Activated T-cell treated with anti-CD3 and anti-CD28 coated beads for 48 hours (primary cell): ENCODE measurements around the gene CARNS1.

Experiments
- DNase-seq: peaks from one replicate; pipeline ENCODE4 v3.0.0-alpha.2; 2020; ENCODE audit warnings: low read depth

CARNS1 gene

DNA sequence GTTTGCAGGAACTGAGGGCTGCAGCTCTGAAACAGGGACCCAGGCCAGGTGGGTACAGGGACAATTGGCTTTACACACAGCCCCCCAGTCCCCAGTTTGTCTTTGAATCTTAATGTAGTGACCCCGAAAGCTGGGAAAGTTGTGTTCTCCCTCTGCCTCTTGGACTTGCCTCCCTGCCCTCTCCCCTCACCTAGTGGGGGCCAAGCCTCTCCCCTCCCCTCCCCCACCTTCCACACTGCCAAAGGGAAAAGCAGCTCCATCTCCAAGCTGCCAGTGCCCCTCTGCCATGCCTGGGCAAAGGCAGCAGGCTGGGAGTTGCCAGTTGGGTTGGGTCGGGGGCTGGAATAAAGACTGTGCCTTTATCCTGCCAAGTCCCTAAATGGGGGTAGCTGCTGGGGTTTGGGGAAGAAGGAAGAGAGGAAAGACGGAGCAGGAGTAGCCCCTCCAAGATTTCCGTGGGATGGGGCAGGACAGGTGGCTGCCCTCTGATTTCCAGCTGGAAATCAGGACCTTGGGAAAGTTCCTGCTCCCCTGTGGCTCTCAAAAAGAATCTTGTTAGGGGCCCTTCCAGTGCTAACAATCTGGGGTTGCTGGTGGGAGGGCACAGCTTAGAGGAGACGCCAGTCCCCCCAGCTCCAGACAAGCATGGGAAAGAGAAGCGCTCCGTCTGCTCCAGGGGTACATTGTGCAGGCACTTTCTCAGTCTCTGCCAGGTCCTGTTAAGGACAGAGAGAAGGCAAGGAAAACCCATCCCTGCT, 39.2 kb upstream of the CARNS1 start:
- DNase-seq: no peak

DNA sequence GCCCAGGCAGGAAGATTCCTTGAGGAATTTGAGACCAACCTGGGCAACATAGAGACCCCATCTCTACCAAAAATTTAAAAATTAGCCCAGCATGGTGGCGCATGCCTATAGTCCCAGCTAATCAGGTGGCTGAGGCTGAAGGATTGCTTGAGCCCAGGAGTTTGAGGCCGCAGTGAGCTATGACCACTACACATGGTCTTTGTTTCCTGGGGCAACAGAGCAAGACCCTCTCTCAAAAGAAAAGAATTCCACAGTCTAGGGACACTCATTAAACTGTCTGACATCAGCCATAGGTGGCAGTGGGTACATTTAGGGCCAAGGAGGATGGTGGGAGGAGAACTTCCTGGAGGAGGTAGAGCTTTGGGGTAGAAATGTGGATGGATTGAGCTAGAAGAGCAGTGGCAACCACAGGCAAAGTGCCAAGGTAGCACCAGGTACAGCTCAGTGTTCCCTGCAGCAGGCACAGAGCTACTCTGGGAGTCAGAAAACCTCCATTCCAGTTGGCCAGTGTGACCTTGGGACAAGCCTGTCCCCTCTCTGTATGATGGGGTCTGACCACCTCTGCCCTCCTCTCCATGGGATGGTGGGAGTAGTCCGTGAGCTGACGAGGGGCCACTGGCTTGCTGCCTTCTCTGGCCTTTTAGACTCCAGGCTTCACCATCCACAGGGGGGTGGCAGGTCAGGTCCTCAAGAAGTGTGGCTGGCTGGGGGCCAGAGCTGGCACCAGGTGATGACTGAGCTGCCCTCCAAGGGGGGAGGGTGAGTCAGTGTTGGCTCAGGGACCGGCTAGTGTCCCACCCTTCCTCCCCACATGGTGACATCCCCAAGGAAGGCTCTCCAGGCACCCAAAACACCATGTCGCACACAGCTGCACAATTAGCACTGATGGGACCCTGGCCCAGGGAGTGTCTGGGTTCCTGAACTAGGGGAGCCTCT, 38.3 kb upstream of the CARNS1 start:
- no peak for DNase-seq

- no peak for DNase-seq
Observed at GRCh38 chr11:67378544-67378943, 36.9 kb upstream of the CARNS1 start.

- DNase-seq: no peak
Observed at GRCh38 chr11:67379061-67380058, 36.1 kb upstream of the CARNS1 start.

- DNase-seq: no peak
Observed at GRCh38 chr11:67381244-67381972, 34.1 kb upstream of the CARNS1 start.

DNA sequence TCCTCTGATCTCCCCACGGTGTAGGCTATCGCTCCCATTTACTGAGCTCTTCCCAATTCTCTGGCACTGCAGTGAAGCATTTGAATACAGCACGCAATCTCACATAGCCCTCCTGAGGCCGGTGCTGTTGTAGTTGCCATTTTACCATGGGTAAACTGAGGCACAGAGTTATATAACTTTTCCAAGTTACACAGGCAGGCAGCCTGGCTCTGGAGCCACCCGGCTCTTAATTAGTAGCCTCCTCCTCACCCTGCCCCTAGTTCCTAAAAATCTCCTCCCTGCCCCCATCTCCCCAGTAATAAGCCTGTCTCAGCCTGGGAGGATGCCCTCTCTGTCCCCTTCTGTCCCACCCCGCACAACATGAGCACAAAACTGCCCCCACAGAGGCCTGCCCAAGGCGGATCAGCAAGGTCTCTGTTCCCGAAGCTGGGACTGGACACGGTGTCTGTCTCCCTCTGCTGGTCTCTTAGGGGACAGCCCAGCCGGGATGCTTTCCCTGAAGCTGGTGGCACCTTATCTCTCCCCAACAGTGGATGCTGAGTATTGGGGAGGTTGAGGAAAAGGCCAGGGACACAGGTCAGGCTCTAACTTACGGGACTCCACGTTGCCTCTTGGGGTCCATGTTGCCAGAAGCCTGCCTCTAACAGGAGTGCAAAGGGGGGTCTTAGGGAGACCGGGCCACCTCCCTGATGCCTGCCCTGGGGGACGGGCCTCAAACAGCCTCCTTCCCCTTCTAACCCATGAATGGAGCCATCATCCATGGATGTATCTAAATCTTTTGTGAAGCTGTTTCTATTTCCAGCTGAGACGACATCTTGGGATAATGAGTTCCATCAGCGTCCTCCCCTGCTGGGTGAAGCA, 33.0 kb upstream of the CARNS1 start:
- DNase-seq: peak; percentile 78

DNA sequence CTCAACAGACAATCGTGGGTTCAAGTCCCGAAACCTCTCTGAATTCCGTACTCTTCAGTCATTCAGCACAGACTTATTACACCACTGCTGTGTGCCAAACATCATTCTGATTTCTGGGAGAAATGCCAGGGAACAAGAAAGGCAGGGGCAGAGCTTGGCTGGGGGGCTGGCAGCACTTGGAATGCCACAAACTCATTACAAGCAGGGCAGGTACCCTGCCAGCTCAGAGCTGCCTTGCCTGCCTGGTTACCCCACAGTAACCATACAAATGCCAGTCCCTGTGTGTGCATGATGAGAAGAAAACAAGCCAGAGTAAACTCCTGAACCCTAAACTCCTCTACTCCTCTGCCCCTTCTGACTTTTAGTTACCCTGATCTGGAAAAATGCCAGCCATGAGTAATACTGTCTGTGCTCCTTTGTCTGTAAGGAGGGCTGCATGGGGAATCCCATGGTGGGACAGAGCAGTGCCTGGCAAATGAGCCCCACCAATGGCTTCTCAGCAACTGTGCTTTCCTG, 30.6 kb upstream of the CARNS1 start:
- DNase-seq: no peak

DNA sequence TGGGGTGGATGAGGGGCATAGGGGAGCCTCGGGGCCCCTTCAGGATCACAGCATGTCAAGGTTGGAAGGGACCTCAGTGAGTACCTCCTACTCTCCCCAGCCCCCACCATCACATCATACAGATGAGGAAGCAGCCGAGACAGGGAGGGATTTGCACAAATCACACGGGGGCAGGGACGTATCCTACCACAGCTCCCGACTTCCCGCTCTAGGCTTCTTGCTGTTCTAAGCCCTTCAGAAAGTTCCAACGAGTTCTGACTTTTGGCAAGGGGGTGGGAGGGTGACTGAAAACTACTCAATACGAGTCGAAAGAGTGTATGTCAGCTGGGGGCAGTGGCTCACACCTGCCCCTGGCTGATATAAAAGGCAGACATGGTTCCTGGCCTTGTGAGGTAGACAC, 28.4 kb upstream of the CARNS1 start:
- no peak for DNase-seq

DNA sequence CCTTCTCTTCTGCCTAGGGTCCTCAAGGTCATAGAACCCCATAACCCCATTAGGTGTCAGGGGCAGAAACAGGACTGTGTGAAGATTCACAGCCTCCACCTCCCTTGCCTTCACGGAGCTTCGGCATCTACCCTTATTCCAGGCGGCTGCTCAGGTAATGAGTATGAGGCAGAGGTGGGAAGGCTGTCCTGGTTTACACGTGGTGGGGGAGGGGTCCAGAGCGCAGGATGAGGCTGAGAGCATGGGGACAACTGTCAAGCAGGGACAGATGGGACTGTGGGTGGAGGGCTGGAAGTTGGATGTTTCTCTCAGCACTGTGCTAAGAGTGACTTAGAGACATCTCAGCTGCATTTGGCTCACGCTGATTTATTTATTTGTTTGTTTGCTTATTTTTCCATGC, 28.0 kb upstream of the CARNS1 start:
- DNase-seq: no peak

GRCh38 chr11:67389477-67389876, 26.0 kb upstream of the CARNS1 start:
- no peak for DNase-seq

- DNase-seq: no peak
Observed at GRCh38 chr11:67390947-67391303, 24.6 kb upstream of the CARNS1 start.

DNA sequence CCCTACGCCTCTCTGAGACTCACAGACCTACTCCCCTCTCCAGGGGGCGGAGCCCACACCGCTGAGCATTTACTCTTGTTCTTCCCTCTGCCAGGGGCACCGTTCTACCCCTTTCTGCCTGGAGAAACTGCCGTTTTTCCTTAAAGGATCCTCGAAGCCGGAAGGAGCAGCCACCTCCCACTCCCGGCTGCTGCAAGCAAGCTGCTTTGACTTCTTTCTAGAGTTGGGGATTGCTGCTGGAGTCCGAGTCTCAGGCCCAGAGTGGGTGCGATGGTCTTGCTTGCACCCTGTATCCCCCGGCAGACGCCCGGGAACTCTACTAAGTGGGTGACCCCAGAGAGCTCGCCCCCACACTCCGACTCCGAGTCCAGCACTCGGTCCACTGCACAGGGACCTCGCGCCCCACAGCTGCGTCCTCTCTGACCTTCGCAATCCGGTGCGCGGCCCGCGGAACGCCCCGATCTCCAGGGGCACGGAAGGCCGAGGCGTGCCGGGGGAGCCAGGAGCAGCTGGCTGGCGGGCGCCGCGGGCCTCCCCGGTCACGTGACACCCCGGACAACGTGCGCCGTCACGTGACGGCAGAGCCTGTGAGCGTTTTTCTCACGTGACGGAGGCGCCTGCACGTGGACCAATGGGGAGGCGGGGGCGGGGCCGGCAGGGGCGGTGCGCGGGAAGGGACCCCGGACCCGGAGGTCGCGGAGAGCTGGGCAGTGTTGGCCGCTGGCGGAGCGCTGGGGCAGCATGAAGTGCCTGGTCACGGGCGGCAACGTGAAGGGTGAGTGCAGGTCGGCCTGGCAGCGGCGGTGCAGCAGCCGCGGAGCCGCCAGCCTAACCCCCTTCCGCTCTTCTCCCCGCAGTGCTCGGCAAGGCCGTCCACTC, 23.9 kb upstream of the CARNS1 start, which contains the start of gene RAD9A:
Gene RAD9A (plus strand): TSS at position 683 of the 879 bp plus-strand sequence. CDS start 59 bp downstream, at position 742.
- DNase-seq: peak; percentile 92

DNA sequence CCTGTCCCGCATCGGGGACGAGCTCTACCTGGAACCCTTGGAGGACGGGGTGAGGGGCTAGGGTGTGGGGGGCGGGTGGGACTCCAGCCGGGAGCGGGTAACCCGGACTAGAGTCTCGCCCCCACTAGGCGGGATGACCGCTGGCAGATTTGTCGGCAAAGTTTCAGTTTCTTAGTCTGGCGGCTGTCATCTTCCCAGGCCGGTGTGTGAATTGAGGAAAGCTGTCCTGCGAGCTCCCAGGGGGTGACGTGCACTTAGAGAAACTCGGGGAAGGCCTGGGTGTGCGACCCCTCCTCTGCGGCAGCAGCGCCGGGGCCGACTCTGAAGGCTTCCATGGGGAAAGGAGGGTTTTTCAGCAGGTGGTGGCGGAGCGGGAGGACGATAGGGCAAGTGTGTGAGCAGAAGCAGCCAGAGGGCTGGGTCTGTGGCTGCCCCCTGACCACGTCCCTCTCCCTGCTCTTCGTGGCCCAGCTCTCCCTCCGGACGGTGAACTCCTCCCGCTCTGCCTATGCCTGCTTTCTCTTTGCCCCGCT, 23.2 kb upstream of the CARNS1 start:
- no peak for DNase-seq

DNA sequence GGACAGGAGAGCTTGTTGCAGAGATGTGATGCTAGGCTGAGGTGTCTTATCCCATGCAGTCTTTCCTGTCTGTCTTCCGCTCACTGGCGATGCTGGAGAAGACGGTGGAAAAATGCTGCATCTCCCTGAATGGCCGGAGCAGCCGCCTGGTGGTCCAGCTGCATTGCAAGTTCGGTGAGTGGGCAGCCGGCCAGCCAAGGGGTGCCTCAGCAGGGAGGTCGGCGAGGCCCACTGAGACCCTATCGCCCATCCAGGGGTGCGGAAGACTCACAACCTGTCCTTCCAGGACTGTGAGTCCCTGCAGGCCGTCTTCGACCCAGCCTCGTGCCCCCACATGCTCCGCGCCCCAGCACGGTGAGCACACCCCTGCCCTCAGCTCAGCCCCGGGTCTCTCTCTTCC, 22.0 kb upstream of the CARNS1 start:
- DNase-seq: no peak

GRCh38 chr11:67393990-67394389, 21.5 kb upstream of the CARNS1 start:
- DNase-seq: no peak

GRCh38 chr11:67395555-67396258, 19.8 kb upstream of the CARNS1 start:
- no peak for DNase-seq

- DNase-seq: no peak
Observed at GRCh38 chr11:67396259-67396581, 19.3 kb upstream of the CARNS1 start.
